H9 (cell line): ENCODE data around the gene DPP7. TPM values are rescaled to one million over a fixed set of nuclear protein-coding genes. Genes with fewer than 3 reads are reported as not detected.

ENCODE experiments used
- DNase-seq: peaks from one replicate; pipeline ENCODE4 v3.0.0-alpha.2; 2017
- H2AFZ ChIP-seq: one replicate; pipeline ENCODE4 v1.6.1; 2013; ENCODE audit warnings: mild to moderate bottlenecking, low read length, control low read depth, moderate library complexity
- H2AK5ac ChIP-seq: 2 replicates; pipeline ENCODE4 v1.6.1; 2013; ENCODE audit warnings: low read length, control low read depth, mixed read lengths; ENCODE audit not compliant: insufficient read length
- H2BK120ac ChIP-seq: one replicate; pipeline ENCODE4 v1.6.1; 2013; ENCODE audit warnings: low read depth, mild to moderate bottlenecking, low read length, control low read depth, inconsistent platforms; ENCODE audit not compliant: poor library complexity, severe bottlenecking
- H2BK12ac ChIP-seq: 2 replicates; pipeline ENCODE4 v1.6.1; 2013; ENCODE audit warnings: low read length, control low read depth, mixed read lengths, low read depth; ENCODE audit not compliant: insufficient read length
- H2BK15ac ChIP-seq: 2 replicates; pipeline ENCODE4 v1.6.1; 2013; ENCODE audit warnings: low read depth, low read length, control low read depth
- H2BK20ac ChIP-seq: one replicate; pipeline ENCODE4 v1.6.1; 2013; ENCODE audit warnings: low read depth, mild to moderate bottlenecking, low read length, control low read depth, inconsistent platforms; ENCODE audit not compliant: poor library complexity, severe bottlenecking
- H2BK5ac ChIP-seq: 2 replicates; pipeline ENCODE4 v1.6.1; 2013; ENCODE audit warnings: low read length, control low read depth, mixed read lengths; ENCODE audit not compliant: insufficient read length
- H3K14ac ChIP-seq: 2 replicates; pipeline ENCODE4 v1.6.1; 2013; ENCODE audit warnings: low read length, control low read depth; ENCODE audit not compliant: insufficient read depth
- H3K18ac ChIP-seq: 2 replicates; pipeline ENCODE4 v1.6.1; 2013; ENCODE audit warnings: low read depth, mild to moderate bottlenecking, mixed read lengths, low read length, control low read depth; ENCODE audit not compliant: insufficient read length
- H3K23ac ChIP-seq: 2 replicates; pipeline ENCODE4 v1.6.1; 2013; ENCODE audit warnings: low read length, control low read depth, mixed read lengths, low read depth; ENCODE audit not compliant: insufficient read length
- H3K23me2 ChIP-seq: 2 replicates; pipeline ENCODE4 v1.6.1; 2013; ENCODE audit warnings: low read depth, mild to moderate bottlenecking, mixed read lengths, low read length, control low read depth; ENCODE audit not compliant: insufficient read length, poor library complexity, severe bottlenecking
- H3K27ac ChIP-seq: 2 replicates; pipeline ENCODE4 v1.5.1; 2013; ENCODE audit warnings: low read length, control low read depth, mixed read lengths, low read depth; ENCODE audit not compliant: insufficient read length
- H3K27me3 ChIP-seq: 2 replicates; pipeline ENCODE4 v1.6.1; 2013; ENCODE audit warnings: low read length, control low read depth, inconsistent platforms; ENCODE audit not compliant: insufficient read depth
- H3K4ac ChIP-seq: 2 replicates; pipeline ENCODE4 v1.6.1; 2013; ENCODE audit warnings: low read depth, mild to moderate bottlenecking, control low read depth, inconsistent platforms, low read length, moderate library complexity
- H3K4me1 ChIP-seq: 2 replicates; pipeline ENCODE4 v1.6.1; 2013; ENCODE audit warnings: low read length, control low read depth, inconsistent platforms; ENCODE audit not compliant: insufficient read depth
- H3K4me2 ChIP-seq: 2 replicates; pipeline ENCODE4 v1.6.1; 2013; ENCODE audit warnings: low read length, control low read depth, mixed read lengths; ENCODE audit not compliant: insufficient read length, insufficient read depth
- H3K56ac ChIP-seq: 2 replicates; pipeline ENCODE4 v1.6.1; 2013; ENCODE audit warnings: low read depth, mild to moderate bottlenecking, mixed read lengths, low read length, control low read depth; ENCODE audit not compliant: insufficient read length
- H3K79me1 ChIP-seq: 2 replicates; pipeline ENCODE4 v1.6.1; 2013; ENCODE audit warnings: low read depth, mild to moderate bottlenecking, moderate library complexity, low read length, control low read depth, inconsistent platforms; ENCODE audit not compliant: insufficient read depth, poor library complexity, severe bottlenecking
- H3K79me2 ChIP-seq: 2 replicates; pipeline ENCODE4 v1.6.1; 2013; ENCODE audit warnings: low read length, control low read depth, inconsistent platforms; ENCODE audit not compliant: insufficient read depth
- H3K9ac ChIP-seq: 2 replicates; pipeline ENCODE4 v1.6.1; 2013; ENCODE audit warnings: low read length, control low read depth, mixed read lengths; ENCODE audit not compliant: insufficient read length; ENCODE audit errors: extremely low read depth
- H3K9me3 ChIP-seq: one replicate; pipeline ENCODE4 v1.6.1; 2013; ENCODE audit warnings: low read depth, low read length, inconsistent platforms; ENCODE audit not compliant: control insufficient read depth
- H3T11ph ChIP-seq: one replicate; pipeline ENCODE4 v1.6.1; 2013; ENCODE audit warnings: mild to moderate bottlenecking, low read length, control low read depth, inconsistent platforms
- H4K20me1 ChIP-seq: one replicate; pipeline ENCODE4 v1.6.1; 2013; ENCODE audit not compliant: control insufficient read depth, insufficient read length, insufficient read depth
- H4K5ac ChIP-seq: 2 replicates; pipeline ENCODE4 v1.6.1; 2013; ENCODE audit warnings: low read depth, mild to moderate bottlenecking, mixed read lengths, low read length, control low read depth; ENCODE audit not compliant: insufficient read length
- H4K8ac ChIP-seq: replicated peaks from 2 replicates; pipeline ENCODE4 v1.6.1; 2013; ENCODE audit warnings: low read length, control low read depth, mixed read lengths, low read depth; ENCODE audit not compliant: insufficient read length
- H4K91ac ChIP-seq: 2 replicates; pipeline ENCODE4 v1.6.1; 2013; ENCODE audit warnings: low read depth, mild to moderate bottlenecking, moderate library complexity, mixed read lengths, low read length, control low read depth; ENCODE audit not compliant: insufficient read length
- H3K27ac Mint-ChIP-seq, 3 experiments: 2 replicates in 2 of 3; 3 replicates in 1 of 3; pipeline ENCODE4 v1.8.0; 2020 to 2021; ENCODE audit warnings: mixed read lengths in 3 of 3, mild to moderate bottlenecking in 1 of 3, moderate library complexity in 1 of 3
- H3K27me3 Mint-ChIP-seq: 2 replicates; pipeline ENCODE4 v1.8.0; 2021; ENCODE audit warnings: low read depth, mild to moderate bottlenecking, moderate library complexity, mixed read lengths
- H3K36me3 Mint-ChIP-seq, 3 experiments: 2 replicates in 2 of 3; 3 replicates in 1 of 3; pipeline ENCODE4 v1.8.0; 2020 to 2021; ENCODE audit warnings: low read depth in 3 of 3, mixed read lengths in 3 of 3; ENCODE audit not compliant: insufficient read depth in 1 of 3
- H3K4me1 Mint-ChIP-seq, 2 experiments: 2 replicates each; pipeline ENCODE4 v1.8.0; 2020; ENCODE audit warnings: mixed read lengths in 2 of 2
- H3K4me3 Mint-ChIP-seq, 2 experiments: 2 replicates in 1 of 2; 3 replicates in 1 of 2; pipeline ENCODE4 v1.8.0; 2020 to 2021; ENCODE audit warnings: mild to moderate bottlenecking in 2 of 2, mixed read lengths in 2 of 2, moderate library complexity in 1 of 2
- H3K9me3 Mint-ChIP-seq, 2 experiments: 2 replicates in 1 of 2; 3 replicates in 1 of 2; pipeline ENCODE4 v1.8.0; 2020; ENCODE audit warnings: mild to moderate bottlenecking in 2 of 2, mixed read lengths in 2 of 2, moderate library complexity in 1 of 2
- WGBS: extraction: QIAGEN DNeasy Blood & Tissue Kit; methylation state at CpG from one replicate; pipeline ENCODE4 v1.1.7; 2013; ENCODE audit warnings: missing lambda C conversion rate, low lambda C conversion rate, mixed read lengths; ENCODE audit not compliant: insufficient read length; ENCODE audit errors: extremely low coverage; 5-methylcytosine and 5-hydroxymethylcytosine counted together
- total RNA-seq: library from RNA; stranded (reverse); gene quantifications from 2 replicates; pipeline ENCODE4 v1.2.1, GENCODE V29; 2021
- TF ChIP-seq, protein P1 (sequence below): fragments of 200-600 bp; sonication (generic); conservative IDR thresholded peaks from 3 replicates; pipeline ENCODE4 v1.8.0; 2021; ENCODE audit warnings: antibody characterized with exemption, mild to moderate bottlenecking

DPP7 gene
- total RNA-seq, 1 experiment from 2014 or later, result 29.4 TPM

DNA sequence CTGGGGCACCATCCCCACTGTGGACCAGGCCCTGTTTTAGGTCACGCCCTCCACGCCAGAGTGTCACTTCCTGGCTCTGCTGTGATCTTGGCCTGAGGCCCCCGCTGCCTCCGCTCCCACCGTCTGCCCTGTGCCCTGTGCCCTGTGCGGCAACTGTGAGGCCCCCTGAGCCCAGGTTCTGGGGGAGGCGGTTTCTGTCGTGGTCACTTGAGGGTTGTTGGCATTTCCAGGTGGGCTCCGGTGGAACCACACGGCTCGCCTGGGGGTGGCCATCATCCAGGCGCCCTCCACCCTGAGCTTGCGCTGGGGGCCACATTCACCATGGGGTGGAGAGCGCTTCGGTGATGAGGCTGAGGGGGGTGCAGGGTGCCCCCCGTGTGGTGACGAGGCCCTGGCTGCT is 6.6 kb downstream of the DPP7 start:
- peaks cover 2 to 3% of the 10 kb centered on the region in 2 experiments; a peak in 2 of 5 replicates for H3K9me3 Mint-ChIP-seq
- Histone ChIP-seq H4K20me1 (no peaks in the 10 kb centered on the region), H3K79me1 (no peaks in the 10 kb centered on the region), H3K18ac (no peak overlapping the region), H3K4ac (no peak overlapping the region), H3K23ac (no peak overlapping the region), H4K8ac (no peak overlapping the region), H4K5ac (no peak overlapping the region), H3K56ac (no peak overlapping the region), H4K91ac (no peak overlapping the region), H3K27me3 (no peaks in the 10 kb centered on the region), H3K79me2 (no peaks in the 10 kb centered on the region), H2BK20ac (no peak overlapping the region), H2BK120ac (no peak overlapping the region), H3K9ac (no peak overlapping the region), H3K14ac (no peak overlapping the region), H2AK5ac (no peak overlapping the region), H2BK5ac (no peak overlapping the region), H3K27ac (no peak overlapping the region), H2AFZ (no peak overlapping the region), H3K23me2 (no peaks in the 10 kb centered on the region), H2BK12ac (no peak overlapping the region), H3K9me3 (peaks cover 1% of the 10 kb centered on the region), H3T11ph (no peak overlapping the region), H2BK15ac (no peak overlapping the region), H3K4me2 (no peak overlapping the region), H3K4me1 (no peaks in the 10 kb centered on the region)
- no peak overlapping the region for H3K27ac Mint-ChIP-seq
- peaks cover 4 to 19% (median 5%) of the 10 kb centered on the region in 3 experiments; a peak in 6 of 7 replicates for H3K36me3 Mint-ChIP-seq
- WGBS, result no CpG with 5 or more reads among the region's 17 CpGs
- H3K4me1 Mint-ChIP-seq, result no peaks in the 10 kb centered on the region
- H3K4me3 Mint-ChIP-seq, result no peak overlapping the region
- peaks cover 2% of the 10 kb centered on the region for H3K27me3 Mint-ChIP-seq
- TF ChIP-seq, protein P1, sequence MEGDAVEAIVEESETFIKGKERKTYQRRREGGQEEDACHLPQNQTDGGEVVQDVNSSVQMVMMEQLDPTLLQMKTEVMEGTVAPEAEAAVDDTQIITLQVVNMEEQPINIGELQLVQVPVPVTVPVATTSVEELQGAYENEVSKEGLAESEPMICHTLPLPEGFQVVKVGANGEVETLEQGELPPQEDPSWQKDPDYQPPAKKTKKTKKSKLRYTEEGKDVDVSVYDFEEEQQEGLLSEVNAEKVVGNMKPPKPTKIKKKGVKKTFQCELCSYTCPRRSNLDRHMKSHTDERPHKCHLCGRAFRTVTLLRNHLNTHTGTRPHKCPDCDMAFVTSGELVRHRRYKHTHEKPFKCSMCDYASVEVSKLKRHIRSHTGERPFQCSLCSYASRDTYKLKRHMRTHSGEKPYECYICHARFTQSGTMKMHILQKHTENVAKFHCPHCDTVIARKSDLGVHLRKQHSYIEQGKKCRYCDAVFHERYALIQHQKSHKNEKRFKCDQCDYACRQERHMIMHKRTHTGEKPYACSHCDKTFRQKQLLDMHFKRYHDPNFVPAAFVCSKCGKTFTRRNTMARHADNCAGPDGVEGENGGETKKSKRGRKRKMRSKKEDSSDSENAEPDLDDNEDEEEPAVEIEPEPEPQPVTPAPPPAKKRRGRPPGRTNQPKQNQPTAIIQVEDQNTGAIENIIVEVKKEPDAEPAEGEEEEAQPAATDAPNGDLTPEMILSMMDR, result no peak
- DNase-seq, result no peak
